GM12801 (cell line): Measurements from ENCODE around the gene BHLHE23.

Experiments
- CTCF ChIP-seq: IDR thresholded peaks from one replicate; pipeline ENCODE4 v1.5.1; 2011; ENCODE audit warnings: control low read depth; ENCODE audit not compliant: insufficient read length; ENCODE audit errors: extremely low read depth

Gene BHLHE23

DNA sequence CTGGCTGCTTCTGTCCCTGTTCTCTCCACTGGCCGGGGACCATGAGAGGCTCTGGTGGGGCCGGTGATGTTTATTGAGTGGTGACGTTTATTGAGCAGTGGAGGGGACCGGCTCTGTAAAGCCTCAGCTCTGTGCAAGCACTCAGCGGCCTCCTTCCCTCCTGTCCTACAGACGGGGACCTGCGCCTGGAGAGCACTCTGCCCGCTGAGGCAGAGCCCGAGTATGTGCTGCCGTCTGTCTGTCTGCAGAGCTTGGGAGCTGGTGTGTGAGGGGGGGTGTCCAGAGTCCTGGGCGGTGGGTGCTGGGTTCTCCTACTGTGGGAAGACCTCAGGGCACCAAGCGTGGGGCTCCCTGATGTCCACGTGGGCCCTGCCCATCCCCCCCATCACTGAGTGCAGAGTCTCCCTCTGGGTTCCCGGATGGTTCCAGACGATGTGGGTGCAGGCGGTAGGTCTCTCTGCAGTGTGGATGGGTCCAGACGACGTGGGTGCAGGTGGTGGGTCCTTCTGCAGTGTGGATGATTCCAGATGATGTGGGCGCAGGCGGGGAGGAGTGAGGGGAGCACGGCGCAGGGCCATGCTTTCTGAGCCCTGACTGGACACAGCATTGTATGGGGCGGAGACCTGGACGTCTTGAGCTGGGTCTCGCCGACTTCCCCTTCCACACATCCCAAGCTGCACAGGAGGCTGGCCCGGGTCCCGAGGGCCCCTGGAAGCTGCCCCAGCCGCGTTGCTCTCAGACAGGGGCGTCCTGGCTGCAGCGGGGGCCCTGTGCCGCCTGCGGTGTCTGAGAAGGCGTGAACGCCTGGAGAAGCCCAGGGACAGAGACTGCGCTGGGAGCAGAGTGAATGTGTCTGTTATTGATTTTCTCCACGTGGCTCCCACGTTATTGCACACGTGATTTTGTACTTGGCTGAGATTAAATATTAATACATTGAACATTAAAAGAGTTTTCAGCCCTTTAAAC is 14.9 kb upstream of the BHLHE23 start:
- no peak for TF ChIP-seq CTCF

DNA sequence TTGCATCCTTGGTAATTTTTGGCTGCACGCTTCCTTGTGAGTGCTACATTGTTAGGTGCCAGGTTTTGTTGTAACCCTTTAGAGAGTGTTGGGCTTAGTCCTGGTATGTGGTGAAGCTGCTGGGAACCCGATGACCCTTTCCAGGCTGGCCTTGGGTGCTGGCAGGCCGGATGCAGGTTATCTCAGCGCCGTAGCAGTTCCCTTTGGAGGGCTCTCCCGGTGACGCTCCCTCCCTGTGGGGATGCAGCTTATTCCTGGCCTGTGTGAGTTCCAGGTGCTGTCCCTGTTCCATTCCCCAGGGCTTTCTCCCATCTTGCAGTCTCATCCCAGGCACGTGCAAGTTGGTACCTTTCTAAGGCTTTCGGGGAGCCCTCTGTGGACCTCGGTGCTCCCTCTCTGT is 13.9 kb upstream of the BHLHE23 start:
- TF ChIP-seq CTCF = no peak

- no peak for TF ChIP-seq CTCF
Observed at GRCh38 chr20:63017826-63018411, 11.2 kb upstream of the BHLHE23 start.

- TF ChIP-seq CTCF = no peak
Observed at GRCh38 chr20:63017076-63017825, 10.5 kb upstream of the BHLHE23 start.

GRCh38 chr20:63016514-63017075 is 9.8 kb upstream of the BHLHE23 start:
- no peak for TF ChIP-seq CTCF

DNA sequence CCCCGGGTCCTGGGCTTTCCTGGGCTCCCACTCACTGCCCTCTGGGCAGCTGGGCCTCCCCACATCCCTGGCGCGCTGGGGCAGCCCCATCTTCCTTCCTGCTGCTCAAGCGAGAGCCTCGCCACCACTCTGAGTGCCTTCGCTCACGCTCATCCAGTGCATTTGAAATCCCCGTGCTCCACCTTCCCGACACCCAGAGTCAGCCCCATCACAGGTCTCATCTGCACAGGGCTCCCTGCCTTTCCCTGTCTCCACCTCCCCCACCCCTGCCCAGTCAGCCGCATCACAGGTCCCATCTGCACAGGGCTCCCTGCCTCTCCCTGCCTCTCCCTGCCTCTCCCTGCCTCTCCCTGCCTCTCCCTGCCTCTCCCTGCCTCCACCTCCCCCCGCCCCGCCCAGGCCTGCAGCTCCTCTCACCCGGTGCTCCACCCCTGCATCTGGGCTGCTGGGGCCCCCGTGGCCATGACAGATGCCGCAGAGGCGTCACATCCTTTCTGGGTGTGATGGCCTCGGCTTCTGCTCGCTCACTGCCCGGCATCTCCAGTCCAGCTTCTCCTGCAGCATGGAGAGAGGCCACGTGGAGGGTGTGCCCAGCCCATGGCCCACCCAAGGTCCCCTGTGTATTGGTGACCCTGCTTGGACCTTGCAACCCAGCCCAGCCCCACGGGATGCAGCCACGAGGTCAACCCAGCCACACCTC is 9.0 kb upstream of the BHLHE23 start:
- no peak for TF ChIP-seq CTCF

- TF ChIP-seq CTCF = no peak
Observed at GRCh38 chr20:63015147-63015661, 8.4 kb upstream of the BHLHE23 start.
